ENCODE results near the gene PPP3CA. TPM values are rescaled to one million over a fixed set of nuclear protein-coding genes. Genes with fewer than 3 reads are reported as not detected.

Gene PPP3CA
- total and polyA plus RNA-seq, 2 experiments from 2014 or later = 42.3 to 42.8 TPM

GRCh38 chr4:101232074-101232776 is 115.1 kb downstream of the PPP3CA start:
- Histone ChIP-seq H4K20me1 (ENCODE audit: insufficient read depth) (no peaks in the 10 kb centered on the region), H3K79me2 (ENCODE audit: insufficient read depth) (peaks cover 96% of the 10 kb centered on the region), H2AFZ (no peak overlapping the region), H3K36me3 (ENCODE audit: low read depth) (no peaks in the 10 kb centered on the region), H3K4me2 (ENCODE audit: unreplicated experiment) (peak overlapping the region; percentile 17), H3K4me3 (no peak overlapping the region), H3K27ac (peak overlapping the region; percentile 17), H3K9ac (no peak overlapping the region), H3K9me2 (ENCODE audit: insufficient read depth) (no peaks in the 10 kb centered on the region), H3K27me3 (replicated peaks; ENCODE audit: insufficient read depth) (no peaks in the 10 kb centered on the region), H3F3A (ENCODE audit: insufficient read depth) (peaks cover 19% of the 10 kb centered on the region), H3K9me3 (ENCODE audit: low read depth) (no peaks in the 10 kb centered on the region), H3K4me1 (ENCODE audit: insufficient read depth) (peaks cover 44% of the 10 kb centered on the region)
- in situ Hi-C loops (cut with MboI) = no loop called here
- 0 to 5% methylated on average over 1 of the region's 1 CpG for WGBS, 2 experiments (ENCODE audit: low coverage in 1 of 2, low lambda C conversion rate in 2 of 2, missing lambda C conversion rate in 2 of 2)
- TF ChIP-seq EZH2 (IDR thresholded peaks at IDR 0.05; ENCODE audit: insufficient read depth, poor library complexity, severe bottlenecking) (no peak), EZH2phosphoT487 (IDR thresholded peaks at IDR 0.05; ENCODE audit: insufficient read depth, low read depth) (no peak)
- peak; percentile 89 for DNase-seq

- in situ Hi-C loops (cut with MboI) = no loop called here
- 62 to 64% methylated on average over 3 of the region's 3 CpGs for WGBS, 2 experiments (ENCODE audit: low coverage in 1 of 2, low lambda C conversion rate in 2 of 2, missing lambda C conversion rate in 2 of 2)
These were observed 116.4 kb downstream of the PPP3CA start for GRCh38 chr4:101230801-101231426.

GRCh38 chr4:101229116-101229515 is 118.2 kb downstream of the PPP3CA start:
- Histone ChIP-seq H4K20me1 (ENCODE audit: insufficient read depth) (0 out of 2 replicates have a peak, but pooled peaks cover 8% of the 10 kb centered on the region), H3K9ac (no peak overlapping the region), H3K4me2 (ENCODE audit: unreplicated experiment) (peak overlapping the region; percentile 6), H3K4me3 (no peak overlapping the region), H3K4me1 (ENCODE audit: insufficient read depth) (peaks cover 44% of the 10 kb centered on the region), H3K27me3 (replicated peaks; ENCODE audit: insufficient read depth) (no peaks in the 10 kb centered on the region), H3K9me2 (ENCODE audit: insufficient read depth) (no peaks in the 10 kb centered on the region), H3K36me3 (ENCODE audit: low read depth) (no peaks in the 10 kb centered on the region), H3F3A (ENCODE audit: insufficient read depth) (peaks cover 19% of the 10 kb centered on the region), H2AFZ (no peak overlapping the region), H3K9me3 (ENCODE audit: low read depth) (no peaks in the 10 kb centered on the region), H3K79me2 (ENCODE audit: insufficient read depth) (peaks cover 96% of the 10 kb centered on the region), H3K27ac (no peak overlapping the region)
- in situ Hi-C loops (cut with MboI) = no loop called here
- DNase-seq = peak; percentile 50
- TF ChIP-seq EZH2phosphoT487 (IDR thresholded peaks at IDR 0.05; ENCODE audit: insufficient read depth, low read depth) = no peak
- TF ChIP-seq EZH2 (IDR thresholded peaks at IDR 0.05; ENCODE audit: insufficient read depth, poor library complexity, severe bottlenecking) = no peak
- 70 to 74% methylated on average over 2 of the region's 2 CpGs for WGBS, 2 experiments (ENCODE audit: low coverage in 1 of 2, low lambda C conversion rate in 2 of 2, missing lambda C conversion rate in 2 of 2)

More at GRCh38 chr4:101230801-101231426, 116.4 kb downstream of the PPP3CA start:
- Histone ChIP-seq H3K4me3 (no peak overlapping the region), H3K9me2 (ENCODE audit: insufficient read depth) (no peaks in the 10 kb centered on the region), H3K4me1 (ENCODE audit: insufficient read depth) (peaks cover 44% of the 10 kb centered on the region), H3K27me3 (replicated peaks; ENCODE audit: insufficient read depth) (no peaks in the 10 kb centered on the region), H3K9ac (peak overlapping the region; percentile 22; the same call in 1 of the 2 replicates), H3K79me2 (ENCODE audit: insufficient read depth) (peaks cover 96% of the 10 kb centered on the region), H3F3A (ENCODE audit: insufficient read depth) (peaks cover 19% of the 10 kb centered on the region), H2AFZ (no peak overlapping the region), H3K9me3 (ENCODE audit: low read depth) (no peaks in the 10 kb centered on the region), H3K36me3 (ENCODE audit: low read depth) (no peaks in the 10 kb centered on the region), H3K4me2 (ENCODE audit: unreplicated experiment) (no peak overlapping the region), H3K27ac (peak overlapping the region; percentile 27), H4K20me1 (ENCODE audit: insufficient read depth) (0 out of 2 replicates have a peak, but pooled peaks cover 8% of the 10 kb centered on the region)
- peak; percentile 65 for DNase-seq
- TF ChIP-seq EZH2phosphoT487 (IDR thresholded peaks at IDR 0.05; ENCODE audit: insufficient read depth, low read depth) (no peak), EZH2 (IDR thresholded peaks at IDR 0.05; ENCODE audit: insufficient read depth, poor library complexity, severe bottlenecking) (no peak)

DNA sequence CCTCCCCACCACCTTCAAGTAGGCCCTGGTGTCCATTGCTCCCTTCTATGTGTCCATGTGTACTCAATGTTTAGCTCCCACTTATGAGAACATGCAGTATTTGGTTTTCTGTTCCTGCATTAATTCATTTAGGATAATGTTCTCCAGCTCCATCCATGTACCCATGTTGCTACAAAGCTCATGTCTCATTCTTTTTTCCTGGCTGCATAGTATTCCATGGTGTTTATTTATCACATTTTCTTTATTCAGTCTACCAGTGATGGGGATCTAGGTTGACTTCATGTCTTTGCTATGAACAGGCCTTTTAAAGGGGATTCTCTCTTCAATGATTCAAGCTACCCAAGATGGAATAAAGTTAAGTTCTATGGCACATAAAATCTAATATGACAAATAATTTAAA is 119.6 kb downstream of the PPP3CA start:
- H3K9me3 ChIP-seq (ENCODE audit: low read depth) = no peaks in the 10 kb centered on the region

More for the DNA sequence above, 119.6 kb downstream of the PPP3CA start:
- Histone ChIP-seq H3K27me3 (replicated peaks; ENCODE audit: insufficient read depth) (no peaks in the 10 kb centered on the region), H3K9ac (no peak overlapping the region), H3K4me1 (ENCODE audit: insufficient read depth) (peaks cover 38% of the 10 kb centered on the region), H4K20me1 (ENCODE audit: insufficient read depth) (0 out of 2 replicates have a peak, but pooled peaks cover 8% of the 10 kb centered on the region), H3K36me3 (ENCODE audit: low read depth) (no peaks in the 10 kb centered on the region), H3K79me2 (ENCODE audit: insufficient read depth) (peaks cover 96% of the 10 kb centered on the region), H2AFZ (no peak overlapping the region), H3K4me3 (no peak overlapping the region), H3K4me2 (ENCODE audit: unreplicated experiment) (no peak overlapping the region), H3K27ac (no peak overlapping the region), H3K9me2 (ENCODE audit: insufficient read depth) (no peaks in the 10 kb centered on the region), H3F3A (ENCODE audit: insufficient read depth) (peaks cover 19% of the 10 kb centered on the region)
- in situ Hi-C loops (cut with MboI) = no loop called here
- no peak for DNase-seq
- no peak for TF ChIP-seq EZH2 (IDR thresholded peaks at IDR 0.05; ENCODE audit: insufficient read depth, poor library complexity, severe bottlenecking)
- TF ChIP-seq EZH2phosphoT487 (IDR thresholded peaks at IDR 0.05; ENCODE audit: insufficient read depth, low read depth) = no peak
